GM12874 (cell line): ENCODE data around the gene INCENP.

Experiments
- CTCF ChIP-seq: IDR thresholded peaks from 2 replicates; pipeline ENCODE4 v1.5.1; 2011; ENCODE audit warnings: low read depth, mild to moderate bottlenecking, control low read depth, low read length, moderate library complexity; ENCODE audit not compliant: insufficient read depth

The INCENP gene

GRCh38 chr11:62145261-62145871 is 21.6 kb downstream of the INCENP start:
- TF ChIP-seq CTCF: no peak

GRCh38 chr11:62146476-62147200 is 22.8 kb downstream of the INCENP start:
- no peak for TF ChIP-seq CTCF

GRCh38 chr11:62147545-62147944 is 23.7 kb downstream of the INCENP start:
- TF ChIP-seq CTCF: no peak

- no peak for TF ChIP-seq CTCF
Measured at GRCh38 chr11:62148271-62148980, 24.6 kb downstream of the INCENP start.

GRCh38 chr11:62149986-62150886 is 26.4 kb downstream of the INCENP start:
- TF ChIP-seq CTCF: no peak

GRCh38 chr11:62150887-62151736 is 27.3 kb downstream of the INCENP start:
- TF ChIP-seq CTCF: no peak
